SK-N-SH (cell line): ENCODE results near the gene OR5AK2.

Experiments
- EP300 ChIP-seq, 2 experiments: IDR thresholded peaks; 2 replicates each; pipeline versions ENCODE4 v1.4.0 to v1.6.1; 2012; ENCODE audit warnings: borderline replicate concordance in 1 of 2, low read depth in 1 of 2, low read length in 1 of 2
- FOXM1 ChIP-seq: IDR thresholded peaks from 2 replicates; pipeline ENCODE4 v1.4.0; 2012; ENCODE audit warnings: low read depth, mild to moderate bottlenecking
- TF ChIP-seq, protein P1 (sequence below): fragments of 200-600 bp; sonication (generic); IDR thresholded peaks from 2 replicates; pipeline ENCODE4 v1.6.1; 2017; ENCODE audit warnings: antibody characterized with exemption, mild to moderate bottlenecking, moderate library complexity

DNA sequence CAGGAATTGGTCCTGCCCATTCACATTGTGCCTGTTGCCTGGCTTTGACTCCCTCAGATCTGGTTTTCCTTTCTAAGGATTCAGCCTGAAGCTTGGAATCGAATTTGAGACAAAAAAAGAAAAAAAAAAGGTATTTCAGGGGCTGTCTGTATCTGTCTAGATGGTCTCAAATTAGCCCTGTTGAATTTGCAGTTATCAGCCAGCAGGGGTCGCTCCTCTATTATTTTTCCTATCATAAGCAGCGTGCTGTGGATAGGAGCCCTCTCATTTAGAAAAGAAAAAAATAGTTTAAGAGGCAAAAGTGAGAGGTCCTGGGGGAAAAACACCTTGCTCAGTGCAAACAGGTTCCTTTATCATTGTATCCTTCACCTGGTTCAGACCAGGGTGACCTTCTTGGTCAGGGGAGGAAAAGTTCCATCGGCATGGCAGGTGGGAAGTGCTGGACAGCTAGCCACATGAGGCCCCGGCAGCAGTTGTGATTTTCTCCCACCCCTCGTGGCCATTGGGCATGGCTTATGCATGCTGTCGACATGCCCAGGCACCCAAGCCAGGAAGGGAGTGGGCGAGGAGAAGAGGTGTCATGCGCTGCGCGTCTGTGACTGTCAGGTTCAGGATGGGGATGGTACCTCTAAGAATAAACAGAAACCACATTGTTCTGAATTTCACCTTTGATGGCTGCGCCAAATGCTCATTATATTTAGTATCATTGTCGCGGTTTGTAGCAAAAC, 13.1 kb downstream of the OR5AK2 start:
- TF ChIP-seq, protein P1, sequence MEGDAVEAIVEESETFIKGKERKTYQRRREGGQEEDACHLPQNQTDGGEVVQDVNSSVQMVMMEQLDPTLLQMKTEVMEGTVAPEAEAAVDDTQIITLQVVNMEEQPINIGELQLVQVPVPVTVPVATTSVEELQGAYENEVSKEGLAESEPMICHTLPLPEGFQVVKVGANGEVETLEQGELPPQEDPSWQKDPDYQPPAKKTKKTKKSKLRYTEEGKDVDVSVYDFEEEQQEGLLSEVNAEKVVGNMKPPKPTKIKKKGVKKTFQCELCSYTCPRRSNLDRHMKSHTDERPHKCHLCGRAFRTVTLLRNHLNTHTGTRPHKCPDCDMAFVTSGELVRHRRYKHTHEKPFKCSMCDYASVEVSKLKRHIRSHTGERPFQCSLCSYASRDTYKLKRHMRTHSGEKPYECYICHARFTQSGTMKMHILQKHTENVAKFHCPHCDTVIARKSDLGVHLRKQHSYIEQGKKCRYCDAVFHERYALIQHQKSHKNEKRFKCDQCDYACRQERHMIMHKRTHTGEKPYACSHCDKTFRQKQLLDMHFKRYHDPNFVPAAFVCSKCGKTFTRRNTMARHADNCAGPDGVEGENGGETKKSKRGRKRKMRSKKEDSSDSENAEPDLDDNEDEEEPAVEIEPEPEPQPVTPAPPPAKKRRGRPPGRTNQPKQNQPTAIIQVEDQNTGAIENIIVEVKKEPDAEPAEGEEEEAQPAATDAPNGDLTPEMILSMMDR = peak; percentile 63
- TF ChIP-seq EP300 (IDR thresholded peaks at IDR 0.05; ENCODE audit: borderline replicate concordance in 1 of 2, low read depth in 1 of 2, low read length in 1 of 2) (no peak), FOXM1 (no peak)
